Mammary epithelial cell (primary cell): ENCODE data around the gene DBX1.

Source experiments
- EZH2 ChIP-seq: IDR thresholded peaks from 2 replicates; pipeline ENCODE4 v1.6.1; 2012; ENCODE audit warnings: low read length, inconsistent platforms, borderline replicate concordance
- TF ChIP-seq, protein P1 (sequence below), 2 donors: IDR thresholded peaks in 1 of 2; conservative IDR thresholded peaks in 1 of 2; 2 replicates each; pipeline ENCODE4 v1.5.1; 2011 to 2012; ENCODE audit warnings: inconsistent platforms in 2 of 2, low read length in 2 of 2, mild to moderate bottlenecking in 2 of 2, control low read depth in 1 of 2, low read depth in 1 of 2; ENCODE audit not compliant: insufficient read depth in 1 of 2; ENCODE audit errors: extremely low read depth in 1 of 2

DNA sequence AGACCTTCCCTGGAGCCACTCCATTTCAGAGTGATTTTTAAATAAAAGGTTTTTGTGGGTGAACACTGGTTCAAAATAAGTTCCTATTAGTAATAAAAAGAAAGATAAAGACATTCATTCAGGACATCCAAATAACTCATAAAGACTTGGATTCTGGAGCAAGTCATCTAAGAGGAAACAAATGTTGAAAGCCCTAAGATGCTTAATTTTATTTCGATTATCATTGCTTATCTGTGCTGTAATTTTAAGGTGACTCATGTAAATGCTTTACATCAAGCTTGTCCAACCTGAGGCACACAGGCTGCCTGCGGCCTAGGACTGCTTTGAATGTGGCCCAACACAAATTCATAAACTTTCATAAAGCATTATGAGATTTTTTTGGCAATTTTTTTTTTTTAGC is 34.2 kb upstream of the DBX1 start:
- TF ChIP-seq, protein P1, sequence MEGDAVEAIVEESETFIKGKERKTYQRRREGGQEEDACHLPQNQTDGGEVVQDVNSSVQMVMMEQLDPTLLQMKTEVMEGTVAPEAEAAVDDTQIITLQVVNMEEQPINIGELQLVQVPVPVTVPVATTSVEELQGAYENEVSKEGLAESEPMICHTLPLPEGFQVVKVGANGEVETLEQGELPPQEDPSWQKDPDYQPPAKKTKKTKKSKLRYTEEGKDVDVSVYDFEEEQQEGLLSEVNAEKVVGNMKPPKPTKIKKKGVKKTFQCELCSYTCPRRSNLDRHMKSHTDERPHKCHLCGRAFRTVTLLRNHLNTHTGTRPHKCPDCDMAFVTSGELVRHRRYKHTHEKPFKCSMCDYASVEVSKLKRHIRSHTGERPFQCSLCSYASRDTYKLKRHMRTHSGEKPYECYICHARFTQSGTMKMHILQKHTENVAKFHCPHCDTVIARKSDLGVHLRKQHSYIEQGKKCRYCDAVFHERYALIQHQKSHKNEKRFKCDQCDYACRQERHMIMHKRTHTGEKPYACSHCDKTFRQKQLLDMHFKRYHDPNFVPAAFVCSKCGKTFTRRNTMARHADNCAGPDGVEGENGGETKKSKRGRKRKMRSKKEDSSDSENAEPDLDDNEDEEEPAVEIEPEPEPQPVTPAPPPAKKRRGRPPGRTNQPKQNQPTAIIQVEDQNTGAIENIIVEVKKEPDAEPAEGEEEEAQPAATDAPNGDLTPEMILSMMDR (conservative IDR thresholded peaks at IDR 0.05 in 1 of 2, IDR thresholded peaks at IDR 0.05 in 1 of 2; ENCODE audit: extremely low read depth in 1 of 2, insufficient read depth in 1 of 2, low read depth in 1 of 2, low read length in 2 of 2), result no peak
- no peak for TF ChIP-seq EZH2
